CD14-positive monocyte (primary cell): ENCODE results near the gene SFMBT2. TPM values are rescaled to one million over a fixed set of nuclear protein-coding genes. Genes with fewer than 3 reads are reported as not detected.

Experiments
- DNase-seq, 3 donors: peaks; one replicate each; pipeline ENCODE4 v3.0.0-alpha.2; 2011 to 2022
- H2AFZ ChIP-seq: 2 replicates; pipeline ENCODE4 v1.6.0; 2012; ENCODE audit warnings: mild to moderate bottlenecking, low read depth, low read length, inconsistent platforms; ENCODE audit not compliant: insufficient read depth, poor library complexity, severe bottlenecking
- H3K27ac ChIP-seq, 2 donors: 1 replicate in 1 of 2; 2 replicates in 1 of 2; pipeline ENCODE4 v1.5.1; 2012 to 2013; ENCODE audit warnings: low read length in 2 of 2, control low read depth in 1 of 2, inconsistent platforms in 1 of 2, low read depth in 1 of 2, mild to moderate bottlenecking in 1 of 2
- H3K27me3 ChIP-seq, 2 donors: one replicate each; pipeline versions ENCODE4 v1.6.0 to v1.6.1; 2011 to 2013; ENCODE audit warnings: low read length in 2 of 2; ENCODE audit not compliant: control insufficient read depth in 2 of 2, insufficient read depth in 2 of 2
- H3K36me3 ChIP-seq, 2 donors: replicated peaks in 1 of 2; 1 replicate in 1 of 2; 2 replicates in 1 of 2; pipeline versions ENCODE4 v1.5.1 to v1.6.1; 2012 to 2013; ENCODE audit warnings: low read length in 2 of 2, control low read depth in 1 of 2, inconsistent platforms in 1 of 2, mild to moderate bottlenecking in 1 of 2; ENCODE audit not compliant: insufficient read depth in 2 of 2, control insufficient read depth in 1 of 2
- H3K4me1 ChIP-seq, 2 donors: 1 replicate in 1 of 2; 2 replicates in 1 of 2; pipeline versions ENCODE4 v1.5.1 to v1.6.1; 2012 to 2013; ENCODE audit warnings: low read length in 2 of 2, control low read depth in 1 of 2, inconsistent platforms in 1 of 2, mild to moderate bottlenecking in 1 of 2, moderate library complexity in 1 of 2; ENCODE audit not compliant: insufficient read depth in 2 of 2, control insufficient read depth in 1 of 2
- H3K4me2 ChIP-seq: replicated peaks from 2 replicates; pipeline ENCODE3; 2012; ENCODE audit warnings: low read length, moderate library complexity, mild to moderate bottlenecking; ENCODE audit not compliant: poor library complexity, severe bottlenecking; ENCODE audit errors: extremely low read depth
- H3K4me3 ChIP-seq, 3 experiments: fragments of 200-600 bp in 1 of 3; sonication (generic) in 1 of 3; replicated peaks in 1 of 3; 1 replicate in 2 of 3; 2 replicates in 1 of 3; pipeline ENCODE4 v1.5.1; 2011 to 2013; ENCODE audit warnings: low read length in 3 of 3, mild to moderate bottlenecking in 3 of 3, control low read depth in 2 of 3, low read depth in 2 of 3, inconsistent platforms in 1 of 3, moderate library complexity in 1 of 3
- H3K79me2 ChIP-seq: 2 replicates; pipeline ENCODE4 v1.6.0; 2012; ENCODE audit warnings: mild to moderate bottlenecking, control low read depth, inconsistent platforms, low read length, moderate library complexity; ENCODE audit not compliant: insufficient read depth
- H3K9ac ChIP-seq: 2 replicates; pipeline ENCODE4 v1.6.0; 2017; ENCODE audit warnings: low read length, mild to moderate bottlenecking; ENCODE audit not compliant: insufficient read depth, poor library complexity, severe bottlenecking
- H3K9me3 ChIP-seq, 2 donors: replicated peaks in 1 of 2; 1 replicate in 1 of 2; 2 replicates in 1 of 2; pipeline versions ENCODE4 v1.5.1 to v1.6.1; 2012 to 2013; ENCODE audit warnings: low read length in 2 of 2, control low read depth in 1 of 2; ENCODE audit not compliant: control insufficient read depth in 1 of 2, insufficient read depth in 1 of 2
- H4K20me1 ChIP-seq: 2 replicates; pipeline ENCODE4 v1.6.0; 2012; ENCODE audit warnings: mild to moderate bottlenecking, low read length, control low read depth, moderate library complexity; ENCODE audit not compliant: insufficient read depth
- H3K27ac Mint-ChIP-seq, 7 donors: one replicate each; pipeline ENCODE4 v1.8.0; 2020; ENCODE audit warnings: mild to moderate bottlenecking in 7 of 7, mixed read lengths in 7 of 7, moderate library complexity in 6 of 7, inconsistent platforms in 2 of 7
- H3K27me3 Mint-ChIP-seq, 3 donors: one replicate each; pipeline ENCODE4 v1.8.0; 2021 to 2022; ENCODE audit warnings: low read depth in 3 of 3, mild to moderate bottlenecking in 3 of 3, mixed read lengths in 3 of 3, moderate library complexity in 3 of 3, inconsistent platforms in 1 of 3
- H3K36me3 Mint-ChIP-seq, 2 donors: one replicate each; pipeline ENCODE4 v1.8.0; 2020; ENCODE audit warnings: mixed read lengths in 2 of 2, inconsistent platforms in 1 of 2, mild to moderate bottlenecking in 1 of 2
- H3K4me1 Mint-ChIP-seq: one replicate; pipeline ENCODE4 v1.8.0; 2020; ENCODE audit warnings: mild to moderate bottlenecking, mixed read lengths
- H3K4me3 Mint-ChIP-seq, 2 donors: one replicate each; pipeline ENCODE4 v1.8.0; 2020; ENCODE audit warnings: mild to moderate bottlenecking in 2 of 2, mixed read lengths in 2 of 2, moderate library complexity in 1 of 2
- H3K9me3 Mint-ChIP-seq, 7 donors: one replicate each; pipeline ENCODE4 v1.8.0; 2020 to 2022; ENCODE audit warnings: mixed read lengths in 7 of 7, mild to moderate bottlenecking in 6 of 7, moderate library complexity in 6 of 7, inconsistent platforms in 2 of 7
- CTCF ChIP-seq: fragments of 200-600 bp; IDR thresholded peaks from one replicate; pipeline ENCODE4 v1.8.0; 2022; ENCODE audit warnings: antibody characterized with exemption, mild to moderate bottlenecking
- WGBS: methylation state at CpG from one replicate; pipeline ENCODE4 v1.1.5; 2013; ENCODE audit warnings: missing lambda C conversion rate; ENCODE audit not compliant: insufficient coverage; 5-methylcytosine and 5-hydroxymethylcytosine counted together
- intact Hi-C, 2 donors: fragments of 100-400 bp; cut with micrococcal nuclease; formaldehyde crosslinking; loops; one replicate each; pipeline versions ENCODE4 v1.15.0 to v1.15.1; 2023
- polyA plus RNA-seq, 3 donors: library from polyadenylated mRNA; depleted of rRNA in 1 of 3; unstranded in 2 of 3; stranded (reverse) in 1 of 3; fragments of 300-500 nt in 2 of 3; fragments of >200 nt in 1 of 3; fragmentation: Illumina TruSeq in 2 of 3; gene quantifications; 1 replicate in 2 of 3; 2 replicates in 1 of 3; pipeline ENCODE4 v1.2.3, GENCODE V29; 2012 to 2021

The SFMBT2 gene
- polyA plus RNA-seq, 3 donors = 0.53 to 10.9 (median 1.6) TPM

GRCh38 chr10:7433861-7434260 is 23.0 kb upstream of the SFMBT2 start:
- peaks cover 22% of the 10 kb centered on the region in 2 donors for H3K4me1 ChIP-seq
- no peaks in the 10 kb centered on the region for H4K20me1 ChIP-seq
- no peak overlapping the region for H3K27ac Mint-ChIP-seq
- H2AFZ ChIP-seq = no peak overlapping the region
- no peak for DNase-seq
- no peaks in the 10 kb centered on the region for H3K79me2 ChIP-seq
- WGBS = no CpG with 5 or more reads among the region's 8 CpGs
- H3K4me3 ChIP-seq = no peak overlapping the region
- H3K4me1 Mint-ChIP-seq = peaks cover 34% of the 10 kb centered on the region
- H3K9me3 ChIP-seq = no peaks in the 10 kb centered on the region
- H3K27ac ChIP-seq = no peak overlapping the region
- no peak for TF ChIP-seq CTCF
- H3K9me3 Mint-ChIP-seq = peaks cover 0 to 4% (median 0%) of the 10 kb centered on the region in 7 donors
- H3K4me3 Mint-ChIP-seq = no peak overlapping the region
- H3K9ac ChIP-seq = no peak overlapping the region
- no peaks in the 10 kb centered on the region for H3K27me3 ChIP-seq
- H3K27me3 Mint-ChIP-seq = peaks cover 1 to 6% (median 1%) of the 10 kb centered on the region in 3 donors
- no peak overlapping the region for H3K4me2 ChIP-seq
- no peaks in the 10 kb centered on the region for H3K36me3 Mint-ChIP-seq
- H3K36me3 ChIP-seq = no peaks in the 10 kb centered on the region
- intact Hi-C loops = no loop called here

GRCh38 chr10:7432884-7433726 is 22.3 kb upstream of the SFMBT2 start:
- Histone ChIP-seq H3K4me3 (no peak overlapping the region), H4K20me1 (no peaks in the 10 kb centered on the region), H2AFZ (no peak overlapping the region), H3K27ac (no peak overlapping the region), H3K4me2 (no peak overlapping the region), H3K79me2 (no peaks in the 10 kb centered on the region), H3K9ac (no peak overlapping the region), H3K36me3 (no peaks in the 10 kb centered on the region), H3K4me1 (peaks cover 14 to 15% of the 10 kb centered on the region in 2 donors), H3K27me3 (no peaks in the 10 kb centered on the region), H3K9me3 (no peaks in the 10 kb centered on the region)
- intact Hi-C loops = no loop called here
- H3K4me3 Mint-ChIP-seq = no peak overlapping the region
- TF ChIP-seq CTCF = no peak
- H3K9me3 Mint-ChIP-seq = peaks cover 0 to 4% (median 0%) of the 10 kb centered on the region in 7 donors
- peaks cover 26% of the 10 kb centered on the region for H3K4me1 Mint-ChIP-seq
- peaks cover 1 to 6% (median 4%) of the 10 kb centered on the region in 3 donors for H3K27me3 Mint-ChIP-seq
- WGBS = 83% methylated on average over 4 of the region's 19 CpGs
- H3K36me3 Mint-ChIP-seq = no peaks in the 10 kb centered on the region
- no peak overlapping the region for H3K27ac Mint-ChIP-seq
- DNase-seq = no peak
